HepG2 (cell line): ENCODE results near the gene FAM53B. TPM values are rescaled to one million over a fixed set of nuclear protein-coding genes. Genes with fewer than 3 reads are reported as not detected.

Experiments
- BORCS8-MEF2B ChIP-seq: sonication (generic); formaldehyde crosslinking; IDR thresholded peaks from 2 replicates; pipeline ENCODE4 v1.8.0; 2022; ENCODE audit warnings: mild to moderate bottlenecking, missing genetic modification reagents
- CCDC6 ChIP-seq: sonication (generic); formaldehyde crosslinking; IDR thresholded peaks from 2 replicates; pipeline ENCODE4 v1.8.1; 2022; ENCODE audit warnings: mild to moderate bottlenecking, missing genetic modification reagents, moderate library complexity
- EED ChIP-seq: sonication (generic); formaldehyde crosslinking; IDR thresholded peaks from 2 replicates; pipeline ENCODE4 v1.5.0; 2020; ENCODE audit warnings: mild to moderate bottlenecking, missing genetic modification reagents
- FIP1L1 ChIP-seq: fragments of 200-400 bp; formaldehyde crosslinking; IDR thresholded peaks from 2 replicates; pipeline ENCODE4 v1.6.1; 2018; ENCODE audit warnings: low read depth, mild to moderate bottlenecking, low read length, moderate library complexity, borderline replicate concordance; ENCODE audit not compliant: insufficient read depth
- FOXO1 ChIP-seq: sonication (generic); formaldehyde crosslinking; IDR thresholded peaks from 2 replicates; pipeline ENCODE4 v1.4.0; 2020; ENCODE audit warnings: missing genetic modification reagents
- MEIS1 ChIP-seq: sonication (generic); formaldehyde crosslinking; IDR thresholded peaks from 2 replicates; pipeline ENCODE4 v1.9.0; 2021; ENCODE audit warnings: mild to moderate bottlenecking, missing genetic modification reagents, moderate library complexity, borderline replicate concordance
- MIER2 ChIP-seq: IDR thresholded peaks from 2 replicates; pipeline ENCODE4 v1.6.1; 2016; ENCODE audit warnings: missing biosample characterization, missing genetic modification reagents
- RORA ChIP-seq: sonication (generic); formaldehyde crosslinking; IDR thresholded peaks from 2 replicates; pipeline ENCODE4 v1.5.0; 2020; ENCODE audit warnings: mild to moderate bottlenecking, missing genetic modification reagents, moderate library complexity
- SIX4 ChIP-seq: sonication (generic); formaldehyde crosslinking; IDR thresholded peaks from 2 replicates; pipeline ENCODE4 v1.4.0; 2020; ENCODE audit warnings: missing genetic modification reagents
- SP4 ChIP-seq: sonication (generic); formaldehyde crosslinking; IDR thresholded peaks from 2 replicates; pipeline ENCODE4 v1.8.1; 2023; ENCODE audit warnings: mild to moderate bottlenecking, missing genetic modification reagents
- SP5 ChIP-seq: IDR thresholded peaks from 2 replicates; pipeline ENCODE4 v1.6.1; 2016; ENCODE audit warnings: low read depth, borderline replicate concordance
- SSRP1 ChIP-seq: IDR thresholded peaks from 2 replicates; pipeline ENCODE4 v1.6.1; 2016; ENCODE audit warnings: control low read depth
- TMF1 ChIP-seq: sonication (generic); formaldehyde crosslinking; IDR thresholded peaks from 2 replicates; pipeline ENCODE4 v1.8.1; 2022; ENCODE audit warnings: low read depth, missing genetic modification reagents
- ZFP37 ChIP-seq: sonication (generic); formaldehyde crosslinking; IDR thresholded peaks from 2 replicates; pipeline ENCODE4 v1.4.0; 2020; ENCODE audit warnings: missing genetic modification reagents, borderline replicate concordance
- ZNF20 ChIP-seq: sonication (generic); formaldehyde crosslinking; IDR thresholded peaks from 2 replicates; pipeline ENCODE4 v1.4.0; 2020; ENCODE audit warnings: mild to moderate bottlenecking, moderate library complexity, missing genetic modification reagents
- ZNF232 ChIP-seq: sonication (generic); formaldehyde crosslinking; IDR thresholded peaks from 2 replicates; pipeline ENCODE4 v1.4.0; 2020; ENCODE audit warnings: missing genetic modification reagents, borderline replicate concordance
- ZNF274 ChIP-seq: sonication (generic); formaldehyde crosslinking; IDR thresholded peaks from 2 replicates; pipeline ENCODE4 v1.5.1; 2020; ENCODE audit warnings: mild to moderate bottlenecking, missing genetic modification reagents
- ZNF30 ChIP-seq: sonication (generic); formaldehyde crosslinking; IDR thresholded peaks from 2 replicates; pipeline ENCODE4 v1.5.0; 2020; ENCODE audit warnings: mild to moderate bottlenecking, missing genetic modification reagents
- ZNF329 ChIP-seq: sonication (generic); formaldehyde crosslinking; IDR thresholded peaks from 2 replicates; pipeline ENCODE4 v1.9.0; 2021; ENCODE audit warnings: low read depth, mild to moderate bottlenecking, missing genetic modification reagents
- ZNF468 ChIP-seq: sonication (generic); formaldehyde crosslinking; IDR thresholded peaks from 2 replicates; pipeline ENCODE4 v1.8.0; 2022; ENCODE audit warnings: mild to moderate bottlenecking, moderate library complexity, missing genetic modification reagents
- ZNF556 ChIP-seq: sonication (generic); formaldehyde crosslinking; IDR thresholded peaks from 2 replicates; pipeline ENCODE4 v1.4.0; 2020; ENCODE audit warnings: mild to moderate bottlenecking, missing genetic modification reagents, borderline replicate concordance
- ZNF607 ChIP-seq: sonication (generic); formaldehyde crosslinking; IDR thresholded peaks from 2 replicates; pipeline ENCODE4 v1.5.1; 2020; ENCODE audit warnings: missing genetic modification reagents, mild to moderate bottlenecking, borderline replicate concordance
- ZNF790 ChIP-seq: sonication (generic); formaldehyde crosslinking; IDR thresholded peaks from 2 replicates; pipeline ENCODE4 v1.8.0; 2022; ENCODE audit warnings: missing genetic modification reagents, mild to moderate bottlenecking, borderline replicate concordance
- polyA plus RNA-seq, 8 experiments: library from polyadenylated mRNA; depleted of rRNA in 3 of 8; stranded (reverse) in 7 of 8; unstranded in 1 of 8; fragments of >200 nt; fragmentation: Illumina TruSeq in 4 of 8; extraction: Trizol in 4 of 8; gene quantifications; 2 replicates each; pipeline versions ENCODE4 v1.2.1 to v1.2.3, GENCODE V29; 2011 to 2016; ENCODE audit warnings: low read depth in 4 of 8, missing spikeins in 1 of 8, mixed read lengths in 1 of 8; ENCODE audit not compliant: insufficient read depth in 1 of 8
- total RNA-seq, 5 experiments: library from RNA; depleted of rRNA; stranded (reverse); fragments of >200 nt; fragmentation: Illumina TruSeq; extraction: Trizol; gene quantifications; 2 replicates each; pipeline ENCODE4 v1.2.3, GENCODE V29; 2016; ENCODE audit warnings: low read depth in 1 of 5
- TF ChIP-seq, protein P1 (sequence below): IDR thresholded peaks from 2 replicates; pipeline ENCODE4 v1.6.1; 2016; ENCODE audit warnings: low read depth, borderline replicate concordance
- TF ChIP-seq, protein P2 (sequence below): sonication (generic); formaldehyde crosslinking; IDR thresholded peaks from 2 replicates; pipeline ENCODE4 v1.5.0; 2020; ENCODE audit warnings: mild to moderate bottlenecking, low read depth, missing genetic modification reagents, borderline replicate concordance
- TF ChIP-seq, protein P3 (sequence below): IDR thresholded peaks from 2 replicates; pipeline ENCODE4 v1.6.1; 2016; ENCODE audit warnings: control low read depth
- TF ChIP-seq, protein P4 (sequence below): sonication (generic); formaldehyde crosslinking; IDR thresholded peaks from 2 replicates; pipeline ENCODE4; 2020; ENCODE audit warnings: missing genetic modification reagents, mild to moderate bottlenecking, borderline replicate concordance

FAM53B gene
- total and polyA plus RNA-seq, 2 of the 13 experiments (the other 11 are each of a cell fraction or from before 2014, with no cell fraction given) = 6.4 to 19.3 TPM

DNA sequence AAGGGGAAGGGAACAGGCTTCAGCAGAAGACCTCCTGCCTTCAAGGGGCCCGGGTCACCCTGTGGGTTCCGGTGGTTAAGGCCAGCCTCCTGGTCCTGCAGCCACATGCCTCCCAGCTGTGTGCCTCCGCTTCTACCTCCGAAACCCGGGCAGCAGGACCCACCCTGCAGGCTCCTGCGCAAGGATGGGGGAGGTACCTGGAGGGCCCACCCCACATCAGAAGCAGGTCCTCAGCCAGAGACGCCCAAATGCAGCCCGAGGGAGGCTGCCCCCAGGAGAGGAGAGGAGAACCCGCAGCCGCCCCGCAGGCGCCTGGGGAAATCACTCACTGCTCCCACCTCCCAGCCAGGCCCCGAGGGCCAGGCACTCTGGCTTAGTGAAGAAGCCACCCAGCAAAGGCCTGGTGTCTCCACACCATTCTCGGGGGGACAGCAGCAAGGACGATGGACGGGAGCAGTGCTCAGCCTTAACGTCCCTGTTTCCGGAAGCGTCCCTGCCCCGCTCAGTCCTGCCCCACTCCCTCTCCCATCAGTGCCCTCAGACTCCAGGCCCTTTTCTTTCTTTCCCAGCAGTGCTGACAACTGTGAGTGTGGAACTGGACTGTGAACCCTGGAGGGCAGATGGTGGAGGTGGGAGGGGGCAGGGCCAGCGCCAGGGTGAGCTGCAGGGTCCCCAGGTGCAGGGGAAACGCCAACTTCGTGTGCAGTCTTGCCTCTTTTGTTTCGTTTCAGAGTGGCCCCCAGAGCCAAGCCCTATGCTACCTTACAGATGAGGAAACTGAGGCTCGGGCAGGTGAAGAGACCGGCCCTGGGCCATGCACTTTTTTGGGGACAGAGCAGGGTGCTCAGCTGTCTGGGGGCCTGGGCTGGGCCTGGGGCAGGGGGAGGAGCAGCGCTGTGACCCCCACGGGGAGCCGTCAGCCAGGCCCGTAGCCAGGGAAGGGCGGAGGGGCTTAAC lies 138.0 kb downstream of the FAM53B start (continued):
- TF ChIP-seq ZNF556 (CRISPR knock-in tag) (no peak), RORA (CRISPR knock-in tag) (no peak), SP5 (CRISPR knock-in tag) (no peak), EED (CRISPR knock-in tag) (no peak), ZNF607 (CRISPR knock-in tag) (no peak), MIER2 (CRISPR knock-in tag) (no peak), ZNF790 (CRISPR knock-in tag) (no peak), ZNF274 (CRISPR knock-in tag) (peak; percentile 14; the same call in 1 of the 2 replicates), BORCS8-MEF2B (CRISPR knock-in tag) (no peak), SP4 (CRISPR knock-in tag) (no peak), ZNF20 (CRISPR knock-in tag) (no peak), CCDC6 (no peak), ZNF329 (CRISPR knock-in tag) (no peak), MEIS1 (CRISPR knock-in tag) (no peak), ZNF30 (CRISPR knock-in tag) (no peak), SIX4 (CRISPR knock-in tag) (no peak), ZNF468 (CRISPR knock-in tag) (no peak), FOXO1 (CRISPR knock-in tag) (no peak; the same call in 1 of the 2 replicates), FIP1L1 (no peak), SSRP1 (CRISPR knock-in tag) (0 out of 2 replicates have a peak, but pooled peaks have one; percentile 17), ZFP37 (CRISPR knock-in tag) (no peak), TMF1 (CRISPR knock-in tag) (no peak), ZNF232 (CRISPR knock-in tag) (no peak)
- TF ChIP-seq, protein P1, sequence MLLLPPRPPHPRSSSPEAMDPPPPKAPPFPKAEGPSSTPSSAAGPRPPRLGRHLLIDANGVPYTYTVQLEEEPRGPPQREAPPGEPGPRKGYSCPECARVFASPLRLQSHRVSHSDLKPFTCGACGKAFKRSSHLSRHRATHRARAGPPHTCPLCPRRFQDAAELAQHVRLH (CRISPR knock-in tag) = no peak; the same call in 1 of the 2 replicates
- TF ChIP-seq, protein P2, sequence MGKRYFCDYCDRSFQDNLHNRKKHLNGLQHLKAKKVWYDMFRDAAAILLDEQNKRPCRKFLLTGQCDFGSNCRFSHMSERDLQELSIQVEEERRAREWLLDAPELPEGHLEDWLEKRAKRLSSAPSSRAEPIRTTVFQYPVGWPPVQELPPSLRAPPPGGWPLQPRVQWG = no peak
- TF ChIP-seq, protein P3, sequence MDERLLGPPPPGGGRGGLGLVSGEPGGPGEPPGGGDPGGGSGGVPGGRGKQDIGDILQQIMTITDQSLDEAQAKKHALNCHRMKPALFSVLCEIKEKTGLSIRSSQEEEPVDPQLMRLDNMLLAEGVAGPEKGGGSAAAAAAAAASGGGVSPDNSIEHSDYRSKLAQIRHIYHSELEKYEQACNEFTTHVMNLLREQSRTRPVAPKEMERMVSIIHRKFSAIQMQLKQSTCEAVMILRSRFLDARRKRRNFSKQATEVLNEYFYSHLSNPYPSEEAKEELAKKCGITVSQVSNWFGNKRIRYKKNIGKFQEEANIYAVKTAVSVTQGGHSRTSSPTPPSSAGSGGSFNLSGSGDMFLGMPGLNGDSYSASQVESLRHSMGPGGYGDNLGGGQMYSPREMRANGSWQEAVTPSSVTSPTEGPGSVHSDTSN = no peak
- TF ChIP-seq, protein P4, sequence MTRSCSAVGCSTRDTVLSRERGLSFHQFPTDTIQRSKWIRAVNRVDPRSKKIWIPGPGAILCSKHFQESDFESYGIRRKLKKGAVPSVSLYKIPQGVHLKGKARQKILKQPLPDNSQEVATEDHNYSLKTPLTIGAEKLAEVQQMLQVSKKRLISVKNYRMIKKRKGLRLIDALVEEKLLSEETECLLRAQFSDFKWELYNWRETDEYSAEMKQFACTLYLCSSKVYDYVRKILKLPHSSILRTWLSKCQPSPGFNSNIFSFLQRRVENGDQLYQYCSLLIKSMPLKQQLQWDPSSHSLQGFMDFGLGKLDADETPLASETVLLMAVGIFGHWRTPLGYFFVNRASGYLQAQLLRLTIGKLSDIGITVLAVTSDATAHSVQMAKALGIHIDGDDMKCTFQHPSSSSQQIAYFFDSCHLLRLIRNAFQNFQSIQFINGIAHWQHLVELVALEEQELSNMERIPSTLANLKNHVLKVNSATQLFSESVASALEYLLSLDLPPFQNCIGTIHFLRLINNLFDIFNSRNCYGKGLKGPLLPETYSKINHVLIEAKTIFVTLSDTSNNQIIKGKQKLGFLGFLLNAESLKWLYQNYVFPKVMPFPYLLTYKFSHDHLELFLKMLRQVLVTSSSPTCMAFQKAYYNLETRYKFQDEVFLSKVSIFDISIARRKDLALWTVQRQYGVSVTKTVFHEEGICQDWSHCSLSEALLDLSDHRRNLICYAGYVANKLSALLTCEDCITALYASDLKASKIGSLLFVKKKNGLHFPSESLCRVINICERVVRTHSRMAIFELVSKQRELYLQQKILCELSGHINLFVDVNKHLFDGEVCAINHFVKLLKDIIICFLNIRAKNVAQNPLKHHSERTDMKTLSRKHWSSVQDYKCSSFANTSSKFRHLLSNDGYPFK (CRISPR knock-in tag) = no peak
